Kidney epithelial cell (primary cell): ENCODE measurements around the gene PIK3R3. TPM values are rescaled to one million over a fixed set of nuclear protein-coding genes. Genes with fewer than 3 reads are reported as not detected.

Experiments used
- DNase-seq: peaks from one replicate; pipeline ENCODE4 v3.0.0-alpha.2; 2010; ENCODE audit warnings: low read depth
- H3K27me3 ChIP-seq: 2 replicates; pipeline ENCODE4 v1.6.0; 2011; ENCODE audit warnings: low read length; ENCODE audit not compliant: control insufficient read depth, insufficient read depth
- H3K36me3 ChIP-seq: 2 replicates; pipeline ENCODE4 v1.5.1; 2011; ENCODE audit warnings: low read length; ENCODE audit not compliant: control insufficient read depth, insufficient read depth
- H3K4me3 ChIP-seq: 2 replicates; pipeline ENCODE4 v1.5.1; 2011; ENCODE audit warnings: low read depth, mild to moderate bottlenecking, control low read depth, low read length
- total RNA-seq: library from RNA; depleted of rRNA; stranded (reverse); fragments of >200 nt; gene quantifications from 2 replicates; pipeline ENCODE4 v1.2.3, GENCODE V29; 2015
- TF ChIP-seq, protein P1 (sequence below): IDR thresholded peaks from 2 replicates; pipeline ENCODE4 v1.5.1; 2011; ENCODE audit warnings: mild to moderate bottlenecking, moderate library complexity, low read length, control low read depth, inconsistent platforms; ENCODE audit not compliant: insufficient read depth, poor library complexity, severe bottlenecking

Gene PIK3R3
- total RNA-seq, 1 donor from 2014 or later, result 7.4 TPM

DNA sequence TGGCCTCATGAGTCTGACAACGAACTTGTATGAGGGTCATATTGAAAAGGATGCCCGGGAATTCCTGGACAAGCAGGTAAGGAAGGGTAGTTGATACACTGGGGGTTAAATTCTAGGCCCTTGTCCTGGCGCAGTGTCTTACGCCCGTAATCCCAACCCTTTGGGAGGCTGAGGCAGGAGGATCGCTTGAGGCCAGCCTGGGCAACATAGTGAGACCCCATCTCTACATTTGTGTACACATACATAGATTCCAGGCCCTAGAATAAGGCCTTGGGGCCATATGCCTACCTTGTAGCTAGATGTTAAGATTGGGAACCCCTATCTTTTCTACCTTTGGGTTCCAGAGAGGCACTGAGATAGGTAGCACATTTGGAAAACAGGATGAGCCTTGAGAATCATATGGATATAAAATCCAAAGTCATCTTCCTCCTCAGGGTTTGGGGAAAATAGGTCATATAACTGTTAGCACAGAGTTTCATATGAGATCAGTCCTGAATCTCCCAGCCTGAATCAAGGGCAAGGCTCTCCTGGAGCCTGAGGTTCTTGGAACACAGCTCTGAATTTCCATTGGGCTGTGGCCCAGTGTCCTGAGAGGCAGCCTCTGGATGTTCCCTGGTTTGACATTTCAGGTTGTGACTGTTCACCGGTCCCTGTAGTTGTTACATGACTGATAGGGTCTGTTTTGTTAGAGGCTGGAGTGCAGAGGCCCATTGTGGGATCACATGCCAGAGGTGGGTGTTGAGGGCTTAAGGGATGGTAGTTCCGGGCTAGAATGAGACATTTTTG is 104.4 kb downstream of the PIK3R3 start:
- TF ChIP-seq, protein P1, sequence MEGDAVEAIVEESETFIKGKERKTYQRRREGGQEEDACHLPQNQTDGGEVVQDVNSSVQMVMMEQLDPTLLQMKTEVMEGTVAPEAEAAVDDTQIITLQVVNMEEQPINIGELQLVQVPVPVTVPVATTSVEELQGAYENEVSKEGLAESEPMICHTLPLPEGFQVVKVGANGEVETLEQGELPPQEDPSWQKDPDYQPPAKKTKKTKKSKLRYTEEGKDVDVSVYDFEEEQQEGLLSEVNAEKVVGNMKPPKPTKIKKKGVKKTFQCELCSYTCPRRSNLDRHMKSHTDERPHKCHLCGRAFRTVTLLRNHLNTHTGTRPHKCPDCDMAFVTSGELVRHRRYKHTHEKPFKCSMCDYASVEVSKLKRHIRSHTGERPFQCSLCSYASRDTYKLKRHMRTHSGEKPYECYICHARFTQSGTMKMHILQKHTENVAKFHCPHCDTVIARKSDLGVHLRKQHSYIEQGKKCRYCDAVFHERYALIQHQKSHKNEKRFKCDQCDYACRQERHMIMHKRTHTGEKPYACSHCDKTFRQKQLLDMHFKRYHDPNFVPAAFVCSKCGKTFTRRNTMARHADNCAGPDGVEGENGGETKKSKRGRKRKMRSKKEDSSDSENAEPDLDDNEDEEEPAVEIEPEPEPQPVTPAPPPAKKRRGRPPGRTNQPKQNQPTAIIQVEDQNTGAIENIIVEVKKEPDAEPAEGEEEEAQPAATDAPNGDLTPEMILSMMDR, result no peak
- H3K4me3 ChIP-seq, result no peak overlapping the region
- H3K36me3 ChIP-seq, result peaks cover 1% of the 10 kb centered on the region
- no peak for DNase-seq
- H3K27me3 ChIP-seq, result no peaks in the 10 kb centered on the region

DNA sequence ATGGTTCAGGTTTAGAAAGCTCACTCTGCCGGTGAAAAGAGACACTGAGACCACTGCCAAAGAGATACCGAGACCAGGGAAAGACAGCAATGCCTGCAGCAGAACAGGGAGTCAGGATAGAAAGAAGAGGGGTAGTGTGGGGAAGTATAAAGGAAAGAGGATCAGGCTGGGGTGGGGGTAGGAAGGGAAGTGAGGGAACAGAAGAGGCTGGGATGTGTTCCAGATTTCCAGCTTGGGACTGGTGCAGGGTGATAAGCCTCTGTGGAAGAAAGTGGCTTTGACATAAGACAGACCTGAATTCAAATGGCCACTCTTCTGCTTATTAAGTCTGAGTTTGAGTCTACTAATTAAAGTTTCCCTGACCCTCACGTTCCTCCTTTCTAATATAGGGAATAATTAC is 105.9 kb downstream of the PIK3R3 start:
- TF ChIP-seq, protein P1, result no peak
- H3K4me3 ChIP-seq, result no peak overlapping the region
- no peak for DNase-seq
- peaks cover 4% of the 10 kb centered on the region for H3K36me3 ChIP-seq
- no peaks in the 10 kb centered on the region for H3K27me3 ChIP-seq

GRCh38 chr1:46021046-46021996 is 111.1 kb downstream of the PIK3R3 start:
- no peak for DNase-seq
- Histone ChIP-seq H3K27me3 (no peaks in the 10 kb centered on the region), H3K4me3 (no peak overlapping the region), H3K36me3 (peaks cover 4% of the 10 kb centered on the region)
- TF ChIP-seq, protein P1, result no peak

DNA sequence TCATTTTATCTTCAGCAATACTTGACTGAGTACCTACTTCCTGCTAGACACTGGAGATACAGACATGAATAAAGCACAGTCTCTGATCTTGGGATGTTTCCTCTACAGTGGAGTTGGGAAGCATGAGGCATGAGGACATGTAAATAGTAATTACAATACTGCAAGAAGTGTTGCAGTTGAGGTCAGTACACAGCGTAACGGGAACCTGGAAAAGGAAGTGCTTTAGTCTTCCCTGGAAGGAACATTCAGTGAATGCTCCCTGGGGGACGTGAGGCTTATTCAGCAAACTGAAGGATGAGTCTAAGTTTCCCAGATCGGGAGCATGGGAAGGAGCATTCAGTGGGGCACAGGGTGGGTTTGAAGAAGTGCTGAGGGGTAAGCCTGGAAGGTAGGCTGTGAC is 112.4 kb downstream of the PIK3R3 start:
- Histone ChIP-seq H3K36me3 (peaks cover 4% of the 10 kb centered on the region), H3K27me3 (no peaks in the 10 kb centered on the region), H3K4me3 (no peak overlapping the region)
- TF ChIP-seq, protein P1, result no peak
- DNase-seq, result no peak

DNA sequence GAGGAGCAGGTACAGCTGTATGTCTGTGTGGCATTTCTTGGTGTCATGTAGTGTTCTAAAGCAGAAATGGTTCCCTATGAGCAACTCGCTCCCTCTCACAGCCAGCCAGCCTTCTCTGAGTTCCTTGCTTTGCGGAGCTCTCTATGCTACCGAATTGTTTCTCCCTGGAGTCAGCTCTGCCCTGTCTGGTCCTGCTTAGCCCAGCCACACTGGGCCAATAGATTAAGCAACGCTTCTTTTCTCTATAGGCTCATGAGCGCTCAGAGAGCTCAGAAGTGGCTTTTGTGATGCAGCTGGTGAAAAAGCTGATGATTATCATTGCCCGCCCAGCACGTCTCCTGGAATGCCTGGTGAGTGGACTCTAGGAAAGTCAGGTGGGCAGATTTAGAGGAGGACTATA is 113.1 kb downstream of the PIK3R3 start:
- peaks cover 4% of the 10 kb centered on the region for H3K36me3 ChIP-seq
- H3K4me3 ChIP-seq, result no peak overlapping the region
- no peaks in the 10 kb centered on the region for H3K27me3 ChIP-seq
- TF ChIP-seq, protein P1, result no peak
- DNase-seq, result no peak
